Measurements from ENCODE around the gene FNDC3A. TPM values are rescaled to one million over a fixed set of nuclear protein-coding genes. Genes with fewer than 3 reads are reported as not detected.
A peak's percentile ranks its signal among the peaks of the same experiment; 100 is the strongest.

The FNDC3A gene
- total and polyA plus RNA-seq, 2 experiments from 2014 or later, result 21.9 to 73.5 TPM

DNA sequence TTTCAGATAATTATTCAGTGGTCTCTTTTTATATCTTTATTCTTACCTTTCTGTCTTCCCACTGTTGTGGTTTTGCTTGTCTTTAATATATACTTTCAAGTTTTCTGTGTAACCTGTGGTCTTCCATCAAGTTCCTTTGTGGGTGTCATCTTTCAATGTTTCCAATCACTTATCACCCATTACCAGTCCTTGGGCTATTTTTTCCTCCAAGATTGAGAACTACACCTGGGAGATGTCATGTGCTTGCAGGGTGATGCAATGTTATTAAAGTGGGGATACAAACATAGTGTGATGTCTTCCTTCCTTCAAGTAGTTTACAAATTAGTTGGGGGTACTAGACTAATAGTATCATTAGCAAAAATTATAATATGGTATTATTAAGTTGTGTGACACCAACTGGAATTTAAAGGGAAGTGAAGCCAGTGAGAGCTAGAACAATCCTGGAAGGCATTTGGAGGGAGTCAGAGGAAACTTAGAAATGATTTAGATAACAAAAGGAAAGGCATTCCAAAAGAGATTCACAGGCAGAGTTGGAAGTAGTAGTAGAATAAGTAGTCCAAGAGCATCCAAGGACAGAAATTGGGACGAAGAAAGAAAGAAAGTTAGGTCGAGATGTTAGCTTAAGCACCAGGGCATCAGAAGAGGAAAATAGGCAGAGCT, 3.4 kb downstream of the FNDC3A start:
- Histone ChIP-seq H3K9me2 (replicated peaks; ENCODE audit: insufficient read depth) (no peaks in the 10 kb centered on the region), H2AFZ (no peak overlapping the region), H3K4me2 (peak overlapping the region; percentile 80), H3K4me3 (no peak overlapping the region), H3K27me3 (no peaks in the 10 kb centered on the region), H3K9me3 (ENCODE audit: low read depth) (no peaks in the 10 kb centered on the region), H3K36me3 (replicated peaks; ENCODE audit: insufficient read depth, low read depth) (no peaks in the 10 kb centered on the region), H3K4me1 (ENCODE audit: insufficient read depth) (peaks cover 18% of the 10 kb centered on the region), H3K79me2 (peaks cover 78% of the 10 kb centered on the region), H3K27ac (no peak overlapping the region), H4K20me1 (ENCODE audit: insufficient read depth, poor library complexity, severe bottlenecking) (peaks cover 14% of the 10 kb centered on the region)
- TF ChIP-seq EZH2 (IDR thresholded peaks at IDR 0.05; ENCODE audit: borderline replicate concordance) (no peak), EZH2phosphoT487 (IDR thresholded peaks at IDR 0.05; ENCODE audit: low read depth, severe bottlenecking, unreplicated experiment) (no peak)
- TF ChIP-seq, protein P1, sequence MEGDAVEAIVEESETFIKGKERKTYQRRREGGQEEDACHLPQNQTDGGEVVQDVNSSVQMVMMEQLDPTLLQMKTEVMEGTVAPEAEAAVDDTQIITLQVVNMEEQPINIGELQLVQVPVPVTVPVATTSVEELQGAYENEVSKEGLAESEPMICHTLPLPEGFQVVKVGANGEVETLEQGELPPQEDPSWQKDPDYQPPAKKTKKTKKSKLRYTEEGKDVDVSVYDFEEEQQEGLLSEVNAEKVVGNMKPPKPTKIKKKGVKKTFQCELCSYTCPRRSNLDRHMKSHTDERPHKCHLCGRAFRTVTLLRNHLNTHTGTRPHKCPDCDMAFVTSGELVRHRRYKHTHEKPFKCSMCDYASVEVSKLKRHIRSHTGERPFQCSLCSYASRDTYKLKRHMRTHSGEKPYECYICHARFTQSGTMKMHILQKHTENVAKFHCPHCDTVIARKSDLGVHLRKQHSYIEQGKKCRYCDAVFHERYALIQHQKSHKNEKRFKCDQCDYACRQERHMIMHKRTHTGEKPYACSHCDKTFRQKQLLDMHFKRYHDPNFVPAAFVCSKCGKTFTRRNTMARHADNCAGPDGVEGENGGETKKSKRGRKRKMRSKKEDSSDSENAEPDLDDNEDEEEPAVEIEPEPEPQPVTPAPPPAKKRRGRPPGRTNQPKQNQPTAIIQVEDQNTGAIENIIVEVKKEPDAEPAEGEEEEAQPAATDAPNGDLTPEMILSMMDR (IDR thresholded peaks at IDR 0.05; ENCODE audit: poor library complexity), result no peak
- DNase-seq (ENCODE audit: low spot score), result no peak
- 80% methylated on average over 2 of the region's 2 CpGs for WGBS (ENCODE audit: low lambda C conversion rate, missing lambda C conversion rate)

DNA sequence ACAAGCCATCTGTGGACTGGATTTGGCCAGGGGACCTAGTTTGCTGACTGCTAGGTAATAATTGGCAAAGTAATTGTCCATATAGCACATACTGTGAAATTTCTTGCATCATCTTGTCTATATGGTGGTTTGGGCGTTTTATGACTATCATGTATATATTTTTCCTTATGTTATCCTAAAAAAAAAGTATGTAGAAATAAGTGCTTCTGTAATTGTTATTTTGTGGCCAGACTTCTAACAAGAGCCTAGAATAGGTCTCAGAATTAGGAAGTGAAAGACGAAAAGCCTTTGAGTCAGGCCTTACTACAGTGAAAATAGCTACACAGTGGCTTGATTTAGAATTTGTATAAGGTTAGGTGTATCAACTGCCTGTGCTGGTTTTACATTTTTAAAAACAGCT, 4.2 kb downstream of the FNDC3A start:
- WGBS (ENCODE audit: low lambda C conversion rate, missing lambda C conversion rate), result 96% methylated on average over 2 of the region's 2 CpGs
- Histone ChIP-seq H3K27me3 (no peaks in the 10 kb centered on the region), H3K9me3 (ENCODE audit: low read depth) (no peaks in the 10 kb centered on the region), H3K4me1 (ENCODE audit: insufficient read depth) (peaks cover 15% of the 10 kb centered on the region), H3K4me3 (no peak overlapping the region), H2AFZ (no peak overlapping the region), H4K20me1 (ENCODE audit: insufficient read depth, poor library complexity, severe bottlenecking) (peaks cover 14% of the 10 kb centered on the region), H3K9me2 (replicated peaks; ENCODE audit: insufficient read depth) (no peaks in the 10 kb centered on the region), H3K4me2 (no peak overlapping the region), H3K27ac (no peak overlapping the region), H3K79me2 (peaks cover 77% of the 10 kb centered on the region), H3K36me3 (replicated peaks; ENCODE audit: insufficient read depth, low read depth) (no peaks in the 10 kb centered on the region)
- DNase-seq (ENCODE audit: low spot score), result no peak
- TF ChIP-seq, protein P1 (IDR thresholded peaks at IDR 0.05; ENCODE audit: poor library complexity), result no peak
- TF ChIP-seq EZH2phosphoT487 (IDR thresholded peaks at IDR 0.05; ENCODE audit: low read depth, severe bottlenecking, unreplicated experiment), result no peak
- no peak for TF ChIP-seq EZH2 (IDR thresholded peaks at IDR 0.05; ENCODE audit: borderline replicate concordance)

DNA sequence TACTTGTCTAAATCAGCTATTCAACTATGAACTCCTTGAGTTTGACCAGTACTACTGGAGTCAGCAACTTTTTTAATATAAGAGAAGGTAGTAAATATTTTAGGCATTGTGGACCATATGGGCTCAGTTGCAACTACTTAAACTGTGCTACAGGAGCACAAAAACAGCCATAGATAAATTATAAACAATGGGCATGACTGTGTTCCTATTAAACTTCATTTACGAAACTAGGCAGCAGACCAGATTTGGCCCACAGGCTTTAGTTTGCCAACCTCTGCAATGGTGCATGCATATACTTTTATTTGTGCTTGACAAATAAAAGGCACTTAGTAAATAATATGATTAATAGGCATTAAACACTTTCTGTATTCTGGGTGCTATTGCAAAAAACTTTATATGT, 7.6 kb downstream of the FNDC3A start:
- H3K4me1 ChIP-seq (ENCODE audit: insufficient read depth), result peaks cover 4% of the 10 kb centered on the region
- 77% methylated on average over 1 of the region's 1 CpG for WGBS (ENCODE audit: low lambda C conversion rate, missing lambda C conversion rate)
- no peaks in the 10 kb centered on the region for H3K36me3 ChIP-seq (replicated peaks; ENCODE audit: insufficient read depth, low read depth)
- H4K20me1 ChIP-seq (ENCODE audit: insufficient read depth, poor library complexity, severe bottlenecking), result peaks cover 7% of the 10 kb centered on the region
- H3K27me3 ChIP-seq, result no peaks in the 10 kb centered on the region
- H3K4me3 ChIP-seq, result no peak overlapping the region
- DNase-seq (ENCODE audit: low spot score), result no peak
- peaks cover 84% of the 10 kb centered on the region for H3K79me2 ChIP-seq
- H3K27ac ChIP-seq, result no peak overlapping the region
- no peaks in the 10 kb centered on the region for H3K9me2 ChIP-seq (replicated peaks; ENCODE audit: insufficient read depth)
- no peak overlapping the region for H3K4me2 ChIP-seq
- H3K9me3 ChIP-seq (ENCODE audit: low read depth), result no peaks in the 10 kb centered on the region
- no peak overlapping the region for H2AFZ ChIP-seq
- TF ChIP-seq, protein P1 (IDR thresholded peaks at IDR 0.05; ENCODE audit: poor library complexity), result no peak
- TF ChIP-seq EZH2phosphoT487 (IDR thresholded peaks at IDR 0.05; ENCODE audit: low read depth, severe bottlenecking, unreplicated experiment), result no peak
- TF ChIP-seq EZH2 (IDR thresholded peaks at IDR 0.05; ENCODE audit: borderline replicate concordance), result no peak

Measured in hepatocyte (in vitro differentiated cells).